ENCODE results near the gene LYST.

Gene LYST

GRCh38 chr1:235875036-235875597, 8.4 kb upstream of the LYST start:
- H3F3A ChIP-seq (ENCODE audit: insufficient read depth, low read length): no peaks in the 10 kb centered on the region
- no peak overlapping the region for H3K4me3 ChIP-seq (ENCODE audit: low read length)
- H3K27me3 ChIP-seq (replicated peaks; ENCODE audit: insufficient read depth, low read length): no peaks in the 10 kb centered on the region
- no peaks in the 10 kb centered on the region for H3K36me3 ChIP-seq (replicated peaks; ENCODE audit: insufficient read depth, low read length)
- no peak overlapping the region for H2AFZ ChIP-seq (ENCODE audit: low read length)
- H4K20me1 ChIP-seq (ENCODE audit: insufficient read depth, low read length): no peaks in the 10 kb centered on the region
- no peak for DNase-seq
- H3K9me3 ChIP-seq (replicated peaks; ENCODE audit: insufficient read depth, low read length): no peaks in the 10 kb centered on the region
- no peak overlapping the region for H3K9ac ChIP-seq (ENCODE audit: low read length)
- TF ChIP-seq EZH2phosphoT487 (IDR thresholded peaks at IDR 0.05; ENCODE audit: low read length) (no peak), CTCF (IDR thresholded peaks at IDR 0.05; ENCODE audit: low read length) (no peak), EZH2 (optimal IDR thresholded peaks at IDR 0.05; ENCODE audit: low read depth, low read length) (no peak)
- H3K4me1 ChIP-seq (ENCODE audit: low read length): peaks cover 1% of the 10 kb centered on the region; the same call in 1 of the 2 replicates
- H3K27ac ChIP-seq (ENCODE audit: low read length): no peak overlapping the region
- H3K4me2 ChIP-seq (ENCODE audit: low read depth, low read length): no peak overlapping the region
- H3K79me2 ChIP-seq (ENCODE audit: low read length): no peaks in the 10 kb centered on the region
- no peaks in the 10 kb centered on the region for H3K9me2 ChIP-seq (replicated peaks; ENCODE audit: insufficient read depth, low read length)

GRCh38 chr1:235874261-235874660, 7.6 kb upstream of the LYST start:
- no peak overlapping the region for H3K9ac ChIP-seq (ENCODE audit: low read length)
- H3K4me3 ChIP-seq (ENCODE audit: low read length): no peak overlapping the region
- TF ChIP-seq EZH2 (optimal IDR thresholded peaks at IDR 0.05; ENCODE audit: low read depth, low read length): no peak
- no peak for TF ChIP-seq CTCF (IDR thresholded peaks at IDR 0.05; ENCODE audit: low read length)
- no peak for TF ChIP-seq EZH2phosphoT487 (IDR thresholded peaks at IDR 0.05; ENCODE audit: low read length)
- no peak overlapping the region for H3K4me2 ChIP-seq (ENCODE audit: low read depth, low read length)
- no peak overlapping the region for H2AFZ ChIP-seq (ENCODE audit: low read length)
- H3K9me2 ChIP-seq (replicated peaks; ENCODE audit: insufficient read depth, low read length): no peaks in the 10 kb centered on the region
- H3K27ac ChIP-seq (ENCODE audit: low read length): no peak overlapping the region
- no peaks in the 10 kb centered on the region for H3K36me3 ChIP-seq (replicated peaks; ENCODE audit: insufficient read depth, low read length)
- no peaks in the 10 kb centered on the region for H3F3A ChIP-seq (ENCODE audit: insufficient read depth, low read length)
- DNase-seq: no peak
- H3K27me3 ChIP-seq (replicated peaks; ENCODE audit: insufficient read depth, low read length): no peaks in the 10 kb centered on the region
- H3K4me1 ChIP-seq (ENCODE audit: low read length): no peaks in the 10 kb centered on the region
- no peaks in the 10 kb centered on the region for H3K9me3 ChIP-seq (replicated peaks; ENCODE audit: insufficient read depth, low read length)
- H4K20me1 ChIP-seq (ENCODE audit: insufficient read depth, low read length): no peaks in the 10 kb centered on the region
- H3K79me2 ChIP-seq (ENCODE audit: low read length): no peaks in the 10 kb centered on the region

- DNase-seq: no peak
- Histone ChIP-seq H3K9me2 (replicated peaks; ENCODE audit: insufficient read depth, low read length) (no peaks in the 10 kb centered on the region), H3K27me3 (replicated peaks; ENCODE audit: insufficient read depth, low read length) (no peaks in the 10 kb centered on the region), H3K9ac (ENCODE audit: low read length) (no peak overlapping the region), H3K4me2 (ENCODE audit: low read depth, low read length) (no peak overlapping the region), H3K27ac (ENCODE audit: low read length) (no peak overlapping the region), H3K9me3 (replicated peaks; ENCODE audit: insufficient read depth, low read length) (no peaks in the 10 kb centered on the region), H3K36me3 (replicated peaks; ENCODE audit: insufficient read depth, low read length) (no peaks in the 10 kb centered on the region), H2AFZ (ENCODE audit: low read length) (no peak overlapping the region), H4K20me1 (ENCODE audit: insufficient read depth, low read length) (no peaks in the 10 kb centered on the region), H3F3A (ENCODE audit: insufficient read depth, low read length) (no peaks in the 10 kb centered on the region), H3K79me2 (ENCODE audit: low read length) (no peaks in the 10 kb centered on the region), H3K4me1 (ENCODE audit: low read length) (no peaks in the 10 kb centered on the region), H3K4me3 (ENCODE audit: low read length) (no peak overlapping the region)
- no peak for TF ChIP-seq EZH2 (optimal IDR thresholded peaks at IDR 0.05; ENCODE audit: low read depth, low read length)
- TF ChIP-seq CTCF (IDR thresholded peaks at IDR 0.05; ENCODE audit: low read length): no peak
- TF ChIP-seq EZH2phosphoT487 (IDR thresholded peaks at IDR 0.05; ENCODE audit: low read length): no peak
Measured at GRCh38 chr1:235873571-235873970, 6.9 kb upstream of the LYST start.

All from MM.1S (cell line).